ENCODE results near the gene MVK. TPM values are rescaled to one million over a fixed set of nuclear protein-coding genes. Genes with fewer than 3 reads are reported as not detected.

The MVK gene
- total RNA-seq, 4 donors from 2014 or later, result 20.9 to 52.0 (median 30.5) TPM

DNA sequence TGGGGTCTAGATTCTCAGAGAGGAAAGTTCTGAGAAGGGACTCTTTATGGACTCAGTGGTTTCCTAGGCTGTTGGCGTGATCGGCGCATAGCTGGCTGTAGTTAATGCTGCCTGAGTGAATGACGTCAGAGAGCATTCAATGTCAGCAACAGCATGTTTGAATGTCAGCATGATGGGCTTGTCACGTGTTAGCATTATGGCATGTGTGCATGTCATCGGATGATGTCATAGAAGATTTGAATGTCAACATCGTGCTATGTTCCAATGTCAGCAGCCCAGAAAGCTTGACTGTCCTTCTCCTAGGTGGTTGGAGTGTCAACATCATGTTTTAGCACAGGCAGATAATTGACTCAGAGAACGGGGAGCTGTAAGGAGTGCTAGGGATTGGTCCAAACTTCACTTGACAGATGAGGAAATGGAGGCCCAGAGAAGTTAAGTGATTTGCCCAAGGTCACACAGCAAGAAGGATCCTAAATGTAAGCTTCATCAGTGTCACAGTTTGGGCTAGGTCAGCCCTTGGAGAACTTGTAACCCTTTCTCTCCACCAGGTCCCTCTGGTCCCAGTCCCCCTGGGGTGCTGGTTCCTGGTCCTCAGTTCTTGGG, 45.5 kb downstream of the MVK start:
- Histone ChIP-seq H3K27me3 (peaks cover 0 to 19% of the 10 kb centered on the region in 2 donors), H3K27ac (no peak overlapping the region), H3K4me1 (peaks cover 0 to 19% (median 6%) of the 10 kb centered on the region in 4 donors), H3K4me3 (no peak overlapping the region), H3K9me3 (no peaks in the 10 kb centered on the region), H3K36me3 (no peaks in the 10 kb centered on the region)
- TF ChIP-seq EP300 (IDR thresholded peaks at IDR 0.05), result no peak
- no peak for TF ChIP-seq POLR2A (IDR thresholded peaks at IDR 0.05)
- TF ChIP-seq, protein P1, sequence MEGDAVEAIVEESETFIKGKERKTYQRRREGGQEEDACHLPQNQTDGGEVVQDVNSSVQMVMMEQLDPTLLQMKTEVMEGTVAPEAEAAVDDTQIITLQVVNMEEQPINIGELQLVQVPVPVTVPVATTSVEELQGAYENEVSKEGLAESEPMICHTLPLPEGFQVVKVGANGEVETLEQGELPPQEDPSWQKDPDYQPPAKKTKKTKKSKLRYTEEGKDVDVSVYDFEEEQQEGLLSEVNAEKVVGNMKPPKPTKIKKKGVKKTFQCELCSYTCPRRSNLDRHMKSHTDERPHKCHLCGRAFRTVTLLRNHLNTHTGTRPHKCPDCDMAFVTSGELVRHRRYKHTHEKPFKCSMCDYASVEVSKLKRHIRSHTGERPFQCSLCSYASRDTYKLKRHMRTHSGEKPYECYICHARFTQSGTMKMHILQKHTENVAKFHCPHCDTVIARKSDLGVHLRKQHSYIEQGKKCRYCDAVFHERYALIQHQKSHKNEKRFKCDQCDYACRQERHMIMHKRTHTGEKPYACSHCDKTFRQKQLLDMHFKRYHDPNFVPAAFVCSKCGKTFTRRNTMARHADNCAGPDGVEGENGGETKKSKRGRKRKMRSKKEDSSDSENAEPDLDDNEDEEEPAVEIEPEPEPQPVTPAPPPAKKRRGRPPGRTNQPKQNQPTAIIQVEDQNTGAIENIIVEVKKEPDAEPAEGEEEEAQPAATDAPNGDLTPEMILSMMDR (IDR thresholded peaks at IDR 0.05), result no peak
- no peak for DNase-seq (ENCODE audit: low spot score in 2 of 2)
- 74 to 86% methylated on average over 8 of the region's 8 CpGs for WGBS, 2 donors

DNA sequence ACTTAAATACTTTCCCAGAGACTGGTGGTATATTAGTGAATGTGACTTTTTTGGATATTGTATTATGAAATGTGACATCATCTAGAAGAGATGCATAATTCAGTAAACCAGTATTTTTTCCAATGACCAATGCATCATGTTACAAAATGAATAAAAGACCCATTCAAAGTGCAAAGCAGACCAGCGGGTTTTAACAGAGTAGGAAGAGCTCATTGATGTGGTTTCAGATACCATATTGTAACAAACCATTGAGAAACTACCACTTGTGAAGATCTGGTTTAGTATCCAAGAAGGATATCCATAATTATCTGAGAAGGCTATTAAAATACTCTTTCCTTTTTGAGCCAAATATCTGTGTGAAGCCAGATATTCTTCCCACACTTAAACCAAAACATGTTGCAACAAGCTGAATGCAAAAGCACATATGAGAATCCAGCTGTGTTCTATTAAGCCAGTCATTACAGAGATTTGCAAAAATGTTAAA, 47.7 kb downstream of the MVK start:
- Histone ChIP-seq H3K27me3 (peaks cover 0 to 17% of the 10 kb centered on the region in 2 donors), H3K4me3 (no peak overlapping the region), H3K4me1 (peaks cover 0 to 19% (median 6%) of the 10 kb centered on the region in 4 donors), H3K9me3 (no peaks in the 10 kb centered on the region), H3K36me3 (no peaks in the 10 kb centered on the region), H3K27ac (peak overlapping the region in 3 of 4 donors; percentile 11 to 75 (median 67))
- DNase-seq (ENCODE audit: low spot score in 2 of 2), result no peak
- 16 to 21% methylated on average over 1 of the region's 1 CpG for WGBS, 2 donors
- no peak for TF ChIP-seq EP300 (IDR thresholded peaks at IDR 0.05)
- no peak for TF ChIP-seq POLR2A (IDR thresholded peaks at IDR 0.05)
- TF ChIP-seq, protein P1 (IDR thresholded peaks at IDR 0.05), result no peak

DNA sequence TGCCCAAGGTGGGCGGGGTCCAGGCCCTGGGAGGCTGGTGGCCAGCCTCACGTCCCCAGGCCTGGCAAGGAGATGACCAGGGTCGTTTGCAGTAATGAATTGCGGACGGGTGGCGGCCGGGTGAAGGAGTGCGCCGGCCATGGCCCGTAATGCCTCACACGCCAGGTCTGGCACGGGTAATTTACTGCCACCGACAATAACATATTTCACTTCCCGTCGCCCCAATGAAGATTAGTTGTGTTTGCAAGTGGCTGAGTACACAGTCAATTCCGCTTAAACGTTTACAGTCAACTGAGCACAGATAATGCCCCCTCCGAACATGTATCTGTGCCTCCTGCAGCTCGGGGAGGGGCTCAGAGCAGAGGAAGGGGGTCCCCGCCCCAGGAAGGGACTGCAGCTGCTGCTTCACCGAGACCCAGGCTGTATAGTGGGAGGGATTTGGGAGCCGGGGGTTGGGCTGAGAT, 48.3 kb downstream of the MVK start:
- TF ChIP-seq, protein P1 (IDR thresholded peaks at IDR 0.05), result no peak
- TF ChIP-seq POLR2A (IDR thresholded peaks at IDR 0.05), result no peak
- no peak for TF ChIP-seq EP300 (IDR thresholded peaks at IDR 0.05)
- no peak overlapping the region for H3K4me3 ChIP-seq
- H3K9me3 ChIP-seq, result no peaks in the 10 kb centered on the region
- WGBS, 2 donors, result 34 to 42% methylated on average over 9 to 21 of the region's 22 CpGs
- DNase-seq (ENCODE audit: low spot score in 2 of 2), result no peak
- peaks cover 0 to 19% of the 10 kb centered on the region in 2 donors for H3K27me3 ChIP-seq
- H3K4me1 ChIP-seq, result peaks cover 0 to 19% (median 6%) of the 10 kb centered on the region in 4 donors
- H3K27ac ChIP-seq, result peak overlapping the region in 2 of 4 donors; percentile 67 to 75
- no peaks in the 10 kb centered on the region for H3K36me3 ChIP-seq

DNA sequence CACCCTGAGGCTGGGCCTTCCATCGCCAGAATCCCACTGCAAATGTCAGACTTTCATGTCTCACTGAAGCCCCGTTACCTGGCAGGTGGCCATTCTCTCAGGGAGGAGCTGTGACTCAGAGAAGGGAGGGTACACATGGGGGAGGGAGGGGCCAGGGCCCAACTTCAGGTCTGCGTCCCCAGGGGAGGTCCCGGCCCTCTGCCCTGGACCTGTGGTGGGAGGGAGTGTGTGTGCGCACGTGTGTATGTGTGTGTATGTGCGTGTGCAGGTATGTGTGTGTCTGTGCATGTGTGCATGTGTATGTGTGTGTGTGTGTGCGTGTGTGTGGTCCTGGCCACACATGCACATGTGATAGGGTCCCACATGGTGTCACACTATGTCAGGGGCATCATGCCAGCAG, 50.9 kb downstream of the MVK start:
- no peaks in the 10 kb centered on the region for H3K9me3 ChIP-seq
- TF ChIP-seq EP300 (IDR thresholded peaks at IDR 0.05) (no peak), POLR2A (IDR thresholded peaks at IDR 0.05) (no peak)
- TF ChIP-seq, protein P1 (IDR thresholded peaks at IDR 0.05), result no peak
- peaks cover 0 to 19% (median 6%) of the 10 kb centered on the region in 4 donors for H3K4me1 ChIP-seq
- DNase-seq (ENCODE audit: low spot score in 2 of 2), result no peak
- H3K4me3 ChIP-seq, result no peak overlapping the region
- WGBS, 2 donors, result 84 to 89% methylated on average over 8 of the region's 8 CpGs
- H3K27me3 ChIP-seq, result peaks cover 0 to 25% of the 10 kb centered on the region in 2 donors
- H3K36me3 ChIP-seq, result no peaks in the 10 kb centered on the region
- H3K27ac ChIP-seq, result no peak overlapping the region

DNA sequence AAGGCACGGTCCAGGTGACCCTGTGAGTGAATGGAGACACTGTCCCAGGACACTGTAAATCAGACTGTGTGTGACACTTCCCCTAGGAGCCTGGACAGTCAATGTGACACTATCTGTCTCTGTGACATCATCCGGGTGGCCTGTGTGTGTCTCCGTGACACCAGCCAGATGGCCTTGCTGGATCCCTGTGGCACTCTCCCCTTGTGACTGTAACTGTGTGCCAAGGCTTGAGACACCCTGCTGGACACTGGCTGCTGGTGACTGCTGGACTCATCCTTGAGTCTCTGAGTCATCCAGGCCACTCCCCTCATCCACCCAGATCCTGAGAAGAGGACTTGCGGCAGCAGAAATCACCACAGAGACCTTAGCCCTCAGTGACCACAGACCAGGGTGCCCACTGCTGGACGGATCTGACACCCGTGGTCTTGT, 51.6 kb downstream of the MVK start:
- Histone ChIP-seq H3K27me3 (peaks cover 0 to 32% of the 10 kb centered on the region in 2 donors), H3K9me3 (no peaks in the 10 kb centered on the region), H3K4me3 (no peak overlapping the region), H3K36me3 (no peaks in the 10 kb centered on the region), H3K27ac (no peak overlapping the region), H3K4me1 (peaks cover 0 to 19% (median 6%) of the 10 kb centered on the region in 4 donors)
- 61 to 77% methylated on average over 6 of the region's 6 CpGs for WGBS, 2 donors
- no peak for DNase-seq (ENCODE audit: low spot score in 2 of 2)
- TF ChIP-seq, protein P1 (IDR thresholded peaks at IDR 0.05), result no peak
- TF ChIP-seq EP300 (IDR thresholded peaks at IDR 0.05), result no peak
- no peak for TF ChIP-seq POLR2A (IDR thresholded peaks at IDR 0.05)

All from tibial nerve (tissue), 4 donors.